Measurements from ENCODE around the gene HDHD3. TPM values are rescaled to one million over a fixed set of nuclear protein-coding genes. Genes with fewer than 3 reads are reported as not detected.
"Not testable (repeated sequence)": the region's sequence is repeated elsewhere in the genome, so short reads cannot be mapped to it uniquely, and the experiment has no call there.

The HDHD3 gene
- polyA plus RNA-seq, 1 donor (not counting 4 experiments of a cell fraction or from before 2014, with no cell fraction given), result 14.7 TPM

DNA sequence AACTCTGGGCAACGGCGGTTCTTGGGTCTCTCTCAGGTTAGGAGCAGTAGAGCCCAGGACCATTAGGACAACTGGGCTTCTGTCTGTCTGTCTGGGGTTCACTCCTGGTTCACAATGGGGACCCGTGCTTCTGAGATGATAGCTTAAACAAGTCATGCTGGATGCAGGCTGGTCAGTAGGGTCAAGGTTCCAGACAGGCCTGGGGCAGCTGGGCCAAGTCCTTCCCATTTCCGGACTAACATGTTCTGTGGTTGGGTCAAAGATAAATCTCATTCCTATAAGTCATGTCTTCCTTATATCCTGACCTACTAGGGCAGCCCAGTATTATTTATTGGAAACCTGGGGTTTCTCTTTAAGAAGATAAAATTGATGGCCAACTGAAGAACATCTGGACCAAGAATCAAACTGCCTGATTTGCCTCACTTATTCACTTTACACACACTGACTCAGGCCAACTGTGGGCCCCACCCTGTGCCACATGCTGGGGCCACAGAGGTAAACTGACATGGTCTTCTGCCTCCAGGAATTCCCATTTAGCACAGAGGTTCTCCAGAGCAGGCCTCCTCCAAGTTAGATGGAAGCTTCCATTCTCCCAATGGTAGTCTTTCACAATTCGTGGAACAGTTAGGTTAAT, 8.3 kb downstream of the HDHD3 start:
- H3K4me1 ChIP-seq (ENCODE audit: control insufficient read depth, extremely low read depth, insufficient read depth, low read length), result no peaks in the 10 kb centered on the region
- H3K9me1 ChIP-seq (ENCODE audit: control insufficient read depth, extremely low read depth, insufficient read depth, low read length), result no peaks in the 10 kb centered on the region
- no peak overlapping the region for H3K4me2 ChIP-seq (ENCODE audit: control insufficient read depth, extremely low read depth, insufficient read depth, low read depth, low read length)
- DNase-seq (ENCODE audit: low read depth, low spot score) (no peak), FAIRE-seq (no peak)
- H3K36me3 ChIP-seq (ENCODE audit: control insufficient read depth in 2 of 2, extremely low read depth in 1 of 2, insufficient read depth in 2 of 2, low read length in 2 of 2), result peaks cover 3 to 4% of the 10 kb centered on the region in 2 experiments
- no peak overlapping the region for H3K9ac ChIP-seq (ENCODE audit: control insufficient read depth, extremely low read depth, insufficient read depth, low read length)
- H3K79me2 ChIP-seq (ENCODE audit: control insufficient read depth, insufficient read depth, low read length), result no peaks in the 10 kb centered on the region
- H3K27ac ChIP-seq (ENCODE audit: control insufficient read depth, insufficient read depth, low read length), result no peak overlapping the region
- H3K27me3 ChIP-seq (ENCODE audit: control insufficient read depth, extremely low read depth, insufficient read depth, low read length), result no peaks in the 10 kb centered on the region
- H4K20me1 ChIP-seq (ENCODE audit: control insufficient read depth, extremely low read depth, insufficient read depth, low read length), result no peaks in the 10 kb centered on the region
- H3K4me3 ChIP-seq (ENCODE audit: control insufficient read depth in 2 of 3, extremely low read depth in 1 of 3, insufficient read depth in 2 of 3, low read depth in 1 of 3, low read length in 3 of 3), result no peak overlapping the region
- H2AFZ ChIP-seq (ENCODE audit: control insufficient read depth, low read length), result no peak overlapping the region
- H3K9me3 ChIP-seq (ENCODE audit: control insufficient read depth, low read depth, low read length), result no peaks in the 10 kb centered on the region
- dilution Hi-C loops (cut with MboI; ENCODE audit: extremely low pct_ligation_motif_present, low sequenced_read_pairs), result no loop called here
- TF ChIP-seq, protein P1, sequence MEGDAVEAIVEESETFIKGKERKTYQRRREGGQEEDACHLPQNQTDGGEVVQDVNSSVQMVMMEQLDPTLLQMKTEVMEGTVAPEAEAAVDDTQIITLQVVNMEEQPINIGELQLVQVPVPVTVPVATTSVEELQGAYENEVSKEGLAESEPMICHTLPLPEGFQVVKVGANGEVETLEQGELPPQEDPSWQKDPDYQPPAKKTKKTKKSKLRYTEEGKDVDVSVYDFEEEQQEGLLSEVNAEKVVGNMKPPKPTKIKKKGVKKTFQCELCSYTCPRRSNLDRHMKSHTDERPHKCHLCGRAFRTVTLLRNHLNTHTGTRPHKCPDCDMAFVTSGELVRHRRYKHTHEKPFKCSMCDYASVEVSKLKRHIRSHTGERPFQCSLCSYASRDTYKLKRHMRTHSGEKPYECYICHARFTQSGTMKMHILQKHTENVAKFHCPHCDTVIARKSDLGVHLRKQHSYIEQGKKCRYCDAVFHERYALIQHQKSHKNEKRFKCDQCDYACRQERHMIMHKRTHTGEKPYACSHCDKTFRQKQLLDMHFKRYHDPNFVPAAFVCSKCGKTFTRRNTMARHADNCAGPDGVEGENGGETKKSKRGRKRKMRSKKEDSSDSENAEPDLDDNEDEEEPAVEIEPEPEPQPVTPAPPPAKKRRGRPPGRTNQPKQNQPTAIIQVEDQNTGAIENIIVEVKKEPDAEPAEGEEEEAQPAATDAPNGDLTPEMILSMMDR (optimal IDR thresholded peaks at IDR 0.05 in 1 of 3, IDR thresholded peaks at IDR 0.05 in 1 of 3, conservative IDR thresholded peaks at IDR 0.05 in 1 of 3; ENCODE audit: extremely low read depth in 1 of 3, insufficient read depth in 2 of 3, low read length in 3 of 3), result no peak
- no peak for TF ChIP-seq EZH2 (IDR thresholded peaks at IDR 0.05; ENCODE audit: low read length)

DNA sequence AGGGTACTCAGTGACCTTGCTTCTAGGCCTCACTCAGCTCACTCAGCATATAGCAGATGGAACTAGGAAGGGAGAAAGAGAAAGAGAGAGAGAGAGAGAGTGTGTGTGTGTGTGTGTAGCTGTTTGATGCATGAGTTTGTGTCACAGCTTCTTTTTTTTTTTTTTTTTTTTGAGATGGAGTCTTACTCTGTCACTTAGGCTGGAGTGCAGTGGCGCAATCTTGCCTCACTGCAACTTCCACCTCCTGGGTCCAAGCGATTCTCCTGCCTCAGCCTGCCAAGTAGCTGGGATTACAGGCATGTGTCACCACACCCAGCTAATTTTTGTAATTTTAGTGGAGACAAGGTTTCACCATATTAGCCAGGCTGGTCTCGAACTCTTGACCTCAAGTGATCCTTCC, 11.1 kb downstream of the HDHD3 start:
- H3K9me1 ChIP-seq (ENCODE audit: control insufficient read depth, extremely low read depth, insufficient read depth, low read length); H4K20me1 ChIP-seq (ENCODE audit: control insufficient read depth, extremely low read depth, insufficient read depth, low read length); H3K4me2 ChIP-seq (ENCODE audit: control insufficient read depth, extremely low read depth, insufficient read depth, low read depth, low read length); H3K27me3 ChIP-seq (ENCODE audit: control insufficient read depth, extremely low read depth, insufficient read depth, low read length); dilution Hi-C loops (cut with MboI; ENCODE audit: extremely low pct_ligation_motif_present, low sequenced_read_pairs); H3K9me3 ChIP-seq (ENCODE audit: control insufficient read depth, low read depth, low read length); DNase-seq (ENCODE audit: low read depth, low spot score); H3K9ac ChIP-seq (ENCODE audit: control insufficient read depth, extremely low read depth, insufficient read depth, low read length); FAIRE-seq; H2AFZ ChIP-seq (ENCODE audit: control insufficient read depth, low read length); H3K27ac ChIP-seq (ENCODE audit: control insufficient read depth, insufficient read depth, low read length); H3K4me1 ChIP-seq (ENCODE audit: control insufficient read depth, extremely low read depth, insufficient read depth, low read length); H3K4me3 ChIP-seq (ENCODE audit: control insufficient read depth in 2 of 3, extremely low read depth in 1 of 3, insufficient read depth in 2 of 3, low read depth in 1 of 3, low read length in 3 of 3); H3K79me2 ChIP-seq (ENCODE audit: control insufficient read depth, insufficient read depth, low read length); H3K36me3 ChIP-seq (ENCODE audit: control insufficient read depth in 2 of 2, extremely low read depth in 1 of 2, insufficient read depth in 2 of 2, low read length in 2 of 2): not testable (repeated sequence)

DNA sequence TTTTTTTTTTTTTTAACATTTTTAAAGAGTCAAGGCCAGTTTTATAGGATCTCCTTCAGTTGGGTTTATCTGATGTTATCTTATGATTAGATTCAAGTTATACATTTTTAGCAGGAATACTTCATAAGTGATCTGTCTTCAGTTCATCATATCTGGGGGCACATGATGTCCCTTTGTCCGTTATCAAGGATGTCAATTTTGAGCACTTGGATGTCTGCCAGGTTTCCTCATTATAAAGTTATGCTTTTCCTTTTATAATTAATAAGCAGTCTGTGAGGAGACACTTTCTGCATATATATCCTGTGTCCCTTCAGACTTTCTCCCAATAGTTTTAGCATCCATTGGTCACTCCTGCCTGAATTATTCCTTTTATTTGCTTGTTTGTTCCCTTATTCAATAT, 11.8 kb downstream of the HDHD3 start:
- no peak for DNase-seq (ENCODE audit: low read depth, low spot score)
- H3K27me3 ChIP-seq (ENCODE audit: control insufficient read depth, extremely low read depth, insufficient read depth, low read length), result no peaks in the 10 kb centered on the region
- H3K79me2 ChIP-seq (ENCODE audit: control insufficient read depth, insufficient read depth, low read length), result no peaks in the 10 kb centered on the region
- no peak for FAIRE-seq
- no peak overlapping the region for H2AFZ ChIP-seq (ENCODE audit: control insufficient read depth, low read length)
- no peak overlapping the region for H3K4me3 ChIP-seq (ENCODE audit: control insufficient read depth in 2 of 3, extremely low read depth in 1 of 3, insufficient read depth in 2 of 3, low read depth in 1 of 3, low read length in 3 of 3)
- H3K4me1 ChIP-seq (ENCODE audit: control insufficient read depth, extremely low read depth, insufficient read depth, low read length), result no peaks in the 10 kb centered on the region
- TF ChIP-seq, protein P1 (optimal IDR thresholded peaks at IDR 0.05 in 1 of 3, IDR thresholded peaks at IDR 0.05 in 1 of 3, conservative IDR thresholded peaks at IDR 0.05 in 1 of 3; ENCODE audit: extremely low read depth in 1 of 3, insufficient read depth in 2 of 3, low read length in 3 of 3), result no peak
- no peak for TF ChIP-seq EZH2 (IDR thresholded peaks at IDR 0.05; ENCODE audit: low read length)
- dilution Hi-C loops (cut with MboI; ENCODE audit: extremely low pct_ligation_motif_present, low sequenced_read_pairs), result no loop called here
- no peaks in the 10 kb centered on the region for H4K20me1 ChIP-seq (ENCODE audit: control insufficient read depth, extremely low read depth, insufficient read depth, low read length)
- no peaks in the 10 kb centered on the region for H3K9me1 ChIP-seq (ENCODE audit: control insufficient read depth, extremely low read depth, insufficient read depth, low read length)
- no peak overlapping the region for H3K9ac ChIP-seq (ENCODE audit: control insufficient read depth, extremely low read depth, insufficient read depth, low read length)
- no peak overlapping the region for H3K4me2 ChIP-seq (ENCODE audit: control insufficient read depth, extremely low read depth, insufficient read depth, low read depth, low read length)
- H3K9me3 ChIP-seq (ENCODE audit: control insufficient read depth, low read depth, low read length), result no peaks in the 10 kb centered on the region
- no peaks in the 10 kb centered on the region for H3K36me3 ChIP-seq (ENCODE audit: control insufficient read depth in 2 of 2, extremely low read depth in 1 of 2, insufficient read depth in 2 of 2, low read length in 2 of 2)
- no peak overlapping the region for H3K27ac ChIP-seq (ENCODE audit: control insufficient read depth, insufficient read depth, low read length)
